Jurkat, Clone E6-1 (cell line): ENCODE measurements around the gene EBF3.

Source experiments
- DNase-seq: peaks from one replicate; pipeline ENCODE4 v3.0.0-alpha.2; 2011; ENCODE audit warnings: low read depth, low spot score
- H3K4me3 ChIP-seq: 2 replicates; pipeline ENCODE4 v1.5.1; 2011; ENCODE audit warnings: mild to moderate bottlenecking, low read length, control low read depth, moderate library complexity

The EBF3 gene

DNA sequence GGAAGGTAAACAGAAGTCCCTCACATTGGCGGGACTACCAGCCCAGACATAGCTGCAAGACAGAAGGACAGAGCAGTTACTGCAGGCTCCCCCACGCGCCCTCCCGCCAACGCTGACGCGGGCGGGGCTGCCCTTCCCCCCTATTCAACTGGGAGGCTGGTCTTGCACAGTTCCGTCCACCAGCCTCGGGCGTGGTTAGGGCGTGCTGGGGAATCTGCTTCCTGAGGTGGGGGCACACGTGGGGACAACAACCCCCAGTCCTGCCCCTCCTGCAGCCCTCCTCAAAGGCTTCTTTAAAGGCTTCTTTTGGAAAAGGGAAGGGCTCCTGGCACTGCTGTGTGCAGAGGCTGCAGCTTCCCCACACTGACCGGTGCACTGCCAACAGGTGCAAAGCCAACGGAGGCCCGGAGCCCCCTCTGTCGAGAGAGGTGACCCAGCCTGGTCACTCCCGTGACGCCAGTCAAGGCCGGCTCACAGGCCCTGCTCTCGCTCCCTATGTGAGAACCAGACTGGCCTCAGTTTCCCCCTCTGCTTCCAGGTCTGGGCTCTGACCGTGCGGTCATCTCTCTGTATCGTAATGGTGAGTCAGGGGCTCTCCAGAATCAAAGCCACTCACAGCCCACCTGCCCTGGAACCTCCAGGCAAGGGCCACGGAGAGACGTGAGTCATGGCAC lies 126.0 kb downstream of the EBF3 start:
- DNase-seq = no peak
- no peak overlapping the region for H3K4me3 ChIP-seq

DNA sequence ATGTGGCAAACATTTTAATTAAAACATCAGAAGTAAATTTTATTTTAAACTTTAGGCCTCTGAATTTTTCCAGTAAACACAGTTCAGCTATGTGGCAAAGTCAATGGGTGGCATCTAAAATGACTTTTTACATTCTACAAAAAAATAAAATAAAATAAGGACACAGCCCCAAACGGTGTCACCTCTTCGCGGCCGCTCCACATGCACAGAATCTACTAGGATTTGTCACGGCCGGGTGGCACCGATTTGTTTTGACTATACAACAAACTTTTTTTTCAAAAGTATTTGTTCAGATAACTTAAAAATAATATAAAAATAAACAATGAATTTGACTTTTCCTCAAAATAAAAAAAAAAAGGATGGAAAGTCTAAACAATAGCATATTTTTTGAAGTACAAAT lies 127.8 kb downstream of the EBF3 start:
- no peak overlapping the region for H3K4me3 ChIP-seq
- DNase-seq = no peak

DNA sequence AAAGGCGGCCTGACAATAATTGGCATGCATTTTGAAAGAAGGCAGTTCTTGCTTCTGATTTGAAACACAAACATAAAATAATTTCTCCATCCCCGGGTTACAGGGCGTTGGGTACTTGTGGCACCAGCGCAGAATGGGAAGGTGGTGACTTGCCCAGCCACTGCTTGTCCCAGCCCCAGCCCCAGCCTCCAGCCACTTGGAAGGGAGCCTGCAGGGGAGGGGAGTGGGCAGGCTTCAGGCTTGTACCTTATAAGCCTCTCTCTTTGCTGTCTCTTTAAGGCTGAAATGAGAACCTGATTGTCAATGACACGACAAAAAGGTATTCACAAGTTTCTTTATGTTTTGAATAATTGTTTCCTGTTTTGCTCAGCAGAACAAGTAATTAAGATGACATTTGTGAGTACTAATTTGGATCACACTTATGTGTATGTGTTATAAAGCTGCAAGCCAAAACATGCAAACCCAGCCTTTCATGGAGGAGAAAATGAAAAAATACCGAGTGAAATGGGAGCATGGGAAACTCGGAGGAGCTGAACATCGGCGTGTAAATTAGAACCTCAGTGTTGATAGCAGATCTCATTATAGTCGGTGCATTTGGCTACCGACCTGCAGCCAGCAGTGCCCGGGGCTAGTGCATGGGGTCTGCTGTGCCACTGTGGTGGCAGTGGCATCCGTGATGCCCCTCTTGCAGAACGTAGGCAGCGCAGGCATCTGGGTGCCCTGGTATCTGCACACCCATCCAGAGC lies 129.9 kb downstream of the EBF3 start:
- no peak for DNase-seq
- no peak overlapping the region for H3K4me3 ChIP-seq

DNA sequence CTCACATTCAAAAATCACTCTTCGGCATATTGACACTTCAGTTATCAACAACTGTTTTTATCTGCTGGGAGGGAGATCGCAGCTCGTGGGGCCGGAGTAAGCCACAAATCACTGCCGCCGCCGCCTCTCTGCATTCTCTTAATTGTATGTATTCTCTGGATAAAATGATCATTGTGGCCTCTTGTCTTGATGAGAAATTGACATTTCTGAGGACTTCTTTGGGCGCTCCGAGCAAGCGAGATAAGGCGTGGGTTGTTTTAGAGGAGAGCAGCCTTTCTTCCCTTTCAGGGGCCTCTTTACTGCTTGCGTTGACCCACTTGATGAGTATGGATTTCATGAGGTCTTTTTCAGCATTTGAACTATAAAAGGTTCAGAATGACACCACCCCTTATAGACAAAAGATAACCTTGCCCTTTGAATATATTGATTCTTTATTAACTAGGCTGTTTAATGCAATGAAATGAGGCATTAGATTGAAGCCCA lies 130.6 kb downstream of the EBF3 start:
- no peak overlapping the region for H3K4me3 ChIP-seq
- no peak for DNase-seq

DNA sequence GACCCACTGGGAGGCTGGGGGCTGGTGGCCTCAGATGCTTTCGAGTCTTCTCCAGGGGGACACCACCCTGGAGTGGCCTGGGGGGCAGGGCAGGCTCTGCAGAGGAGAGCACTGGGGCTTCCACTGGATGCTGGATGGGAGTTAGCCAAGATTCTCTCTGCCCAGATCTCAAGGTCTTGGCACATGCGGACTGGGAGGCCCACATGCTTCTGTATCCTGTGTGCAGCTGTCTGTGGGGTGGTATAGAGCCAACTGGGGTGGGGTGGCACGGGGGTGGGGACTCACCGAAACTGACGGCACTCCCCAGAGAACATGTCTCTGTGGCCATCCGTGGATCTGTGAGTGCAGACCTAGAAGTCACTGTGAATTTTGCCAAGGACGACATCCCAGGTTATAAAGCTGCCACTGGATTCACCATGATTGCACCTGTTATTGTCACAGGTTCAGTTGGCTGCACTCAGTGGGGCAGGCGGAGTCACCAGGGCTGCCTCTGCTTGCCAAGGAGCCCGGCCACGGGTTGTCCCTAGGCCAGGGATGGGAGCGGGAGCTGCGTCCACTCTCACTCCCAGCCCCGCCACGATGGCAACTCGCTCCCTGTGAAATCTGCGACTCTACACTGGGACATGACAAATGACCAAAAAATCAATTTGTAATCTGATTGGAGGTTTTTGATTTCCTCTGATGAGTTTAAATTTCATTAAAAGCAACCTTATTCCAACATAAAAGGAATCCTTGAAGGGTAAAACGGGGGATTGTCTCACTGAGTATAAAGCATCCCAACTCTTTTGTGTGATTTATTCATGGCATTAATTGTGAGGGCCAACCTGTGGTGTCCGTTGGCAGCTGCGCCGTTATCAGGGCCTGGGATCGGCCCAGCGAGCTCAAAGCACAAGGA lies 131.3 kb downstream of the EBF3 start:
- H3K4me3 ChIP-seq = no peak overlapping the region
- no peak for DNase-seq

DNA sequence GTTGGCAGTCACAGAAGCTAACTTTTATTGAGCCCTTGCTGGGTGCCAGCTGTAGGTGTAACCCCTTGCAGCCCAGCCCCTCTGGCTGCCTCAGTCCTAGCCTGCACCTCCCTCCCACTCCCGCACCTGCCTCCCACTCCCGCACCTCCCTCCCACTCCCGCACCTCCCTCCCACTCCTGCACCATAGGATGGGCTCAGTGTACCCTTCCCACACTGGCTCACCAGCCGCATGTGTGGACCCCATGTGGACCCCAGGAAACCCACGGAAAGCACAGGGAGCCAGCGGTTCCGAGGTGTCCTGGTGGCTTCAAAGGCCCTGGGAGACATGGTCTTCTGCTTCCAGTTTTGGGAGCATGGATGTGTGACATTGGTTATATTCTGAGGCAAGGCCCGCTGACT lies 132.9 kb downstream of the EBF3 start:
- no peak overlapping the region for H3K4me3 ChIP-seq
- no peak for DNase-seq

DNA sequence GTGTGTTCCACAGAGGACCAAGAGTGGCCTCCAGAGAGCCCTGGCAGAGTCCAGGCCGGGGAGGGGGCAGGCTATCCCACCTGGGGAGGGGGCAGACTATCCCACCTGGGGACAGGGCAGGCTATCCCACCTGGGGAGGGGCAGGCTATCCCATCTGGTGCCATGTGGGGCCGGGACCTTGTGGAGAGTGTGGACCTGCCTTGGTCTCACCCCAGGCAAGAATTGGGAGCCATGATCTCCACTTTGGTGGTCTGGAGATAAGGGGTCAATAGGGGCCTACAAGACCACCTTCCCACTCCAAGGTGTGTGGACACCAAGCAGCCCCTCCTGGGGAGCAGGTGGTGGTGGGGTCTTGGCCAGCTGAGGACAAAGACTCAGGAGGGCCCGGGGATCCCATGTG lies 138.2 kb downstream of the EBF3 start:
- no peak overlapping the region for H3K4me3 ChIP-seq
- no peak for DNase-seq

DNA sequence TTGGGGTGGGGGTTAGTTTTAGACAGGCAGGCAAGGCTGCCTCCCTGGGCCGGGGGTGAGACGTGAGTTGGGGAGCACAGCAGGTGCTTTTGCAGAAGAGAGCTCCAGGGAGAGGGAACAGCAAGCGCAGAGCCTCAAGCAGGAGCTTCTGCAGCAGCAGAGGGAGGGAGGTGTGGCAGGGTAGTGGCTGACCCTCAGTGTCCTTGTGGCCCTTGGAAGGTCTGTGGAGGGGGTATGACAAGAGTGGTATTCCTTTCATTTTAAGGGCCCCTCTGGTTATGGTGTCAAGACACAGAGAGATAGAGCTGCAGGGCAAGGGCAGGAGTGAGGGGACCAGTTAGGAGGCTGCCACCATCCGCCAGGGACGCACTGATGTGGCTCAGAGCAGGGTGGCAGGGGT lies 138.9 kb downstream of the EBF3 start:
- DNase-seq = no peak
- H3K4me3 ChIP-seq = no peak overlapping the region

DNA sequence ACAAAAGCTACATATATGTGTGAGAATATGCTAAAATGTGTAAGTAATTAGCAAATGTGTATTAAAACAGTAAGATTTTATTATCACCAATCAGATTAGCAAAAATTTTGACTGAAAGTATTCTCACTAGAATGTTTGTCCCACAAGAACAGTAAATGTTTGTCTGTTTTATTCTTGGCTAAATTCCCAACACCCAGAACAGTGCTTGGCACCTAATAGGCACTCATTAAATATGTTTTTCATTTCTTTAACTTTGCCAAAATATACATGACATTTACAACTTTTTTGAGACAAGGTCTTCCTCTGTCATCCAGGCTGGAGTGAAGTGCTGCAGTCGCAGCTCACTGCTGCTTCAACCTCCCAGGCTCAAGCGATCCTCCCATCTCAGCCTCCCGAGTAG lies 143.6 kb downstream of the EBF3 start:
- no peak for DNase-seq
- H3K4me3 ChIP-seq = no peak overlapping the region

DNA sequence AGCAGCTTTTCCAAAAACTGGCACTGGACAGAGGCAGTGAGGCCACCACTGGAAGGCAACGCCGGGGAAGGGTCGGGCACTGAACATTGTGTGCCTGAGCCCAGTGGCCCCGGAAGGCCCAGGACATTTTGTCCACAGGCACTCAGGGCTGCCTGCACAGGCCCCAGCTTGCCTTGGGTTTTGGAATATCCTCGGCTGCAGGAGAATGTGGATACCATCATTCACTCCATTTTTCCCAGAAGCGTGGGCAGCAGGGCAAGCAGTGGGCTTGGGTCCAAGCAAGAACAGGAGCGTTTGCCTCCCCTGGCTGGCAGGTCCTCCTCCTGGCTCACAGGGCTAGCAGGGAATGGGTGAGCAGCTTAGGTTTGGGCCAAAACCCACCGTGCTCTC lies 147.4 kb downstream of the EBF3 start:
- DNase-seq = no peak

DNA sequence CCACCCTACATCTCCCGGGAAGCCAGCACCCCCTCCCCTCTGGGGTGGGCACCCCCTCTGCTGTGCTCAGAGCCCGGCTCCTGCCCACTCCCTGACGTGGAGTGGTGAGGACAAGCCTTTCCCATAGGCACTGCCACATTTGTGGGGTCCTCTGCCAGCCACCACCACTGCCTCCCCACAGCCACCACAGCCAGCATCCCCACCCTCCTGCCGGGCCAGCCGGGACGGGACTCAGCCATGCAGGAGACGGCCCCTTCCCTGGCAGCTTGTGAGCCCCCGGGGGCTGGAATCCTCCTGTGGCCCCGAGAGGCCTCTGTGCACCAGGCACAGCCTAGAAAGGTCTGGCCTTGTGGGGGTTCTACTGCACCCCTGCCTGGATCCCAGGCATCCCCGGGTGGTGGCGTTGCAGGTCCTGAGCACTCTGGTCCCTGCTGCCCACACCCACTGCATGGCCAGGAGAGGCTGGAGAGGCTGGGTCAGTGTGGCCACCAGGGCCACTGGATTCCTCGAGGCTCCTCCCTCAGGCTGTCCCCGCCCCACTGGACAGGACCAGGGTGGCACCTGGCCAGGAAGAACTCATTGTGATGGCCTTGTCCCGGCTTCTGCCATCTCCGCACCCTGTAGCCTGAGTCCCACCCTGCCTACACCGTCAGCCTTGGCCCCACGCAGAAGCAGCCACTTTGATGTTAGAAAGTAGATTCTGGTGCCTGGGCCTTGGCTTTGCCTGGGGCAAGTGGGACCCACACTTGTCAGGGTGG lies 148.0 kb downstream of the EBF3 start:
- no peak for DNase-seq

More for the DNA sequence above, 147.4 kb downstream of the EBF3 start:
- no peak overlapping the region for H3K4me3 ChIP-seq

DNA sequence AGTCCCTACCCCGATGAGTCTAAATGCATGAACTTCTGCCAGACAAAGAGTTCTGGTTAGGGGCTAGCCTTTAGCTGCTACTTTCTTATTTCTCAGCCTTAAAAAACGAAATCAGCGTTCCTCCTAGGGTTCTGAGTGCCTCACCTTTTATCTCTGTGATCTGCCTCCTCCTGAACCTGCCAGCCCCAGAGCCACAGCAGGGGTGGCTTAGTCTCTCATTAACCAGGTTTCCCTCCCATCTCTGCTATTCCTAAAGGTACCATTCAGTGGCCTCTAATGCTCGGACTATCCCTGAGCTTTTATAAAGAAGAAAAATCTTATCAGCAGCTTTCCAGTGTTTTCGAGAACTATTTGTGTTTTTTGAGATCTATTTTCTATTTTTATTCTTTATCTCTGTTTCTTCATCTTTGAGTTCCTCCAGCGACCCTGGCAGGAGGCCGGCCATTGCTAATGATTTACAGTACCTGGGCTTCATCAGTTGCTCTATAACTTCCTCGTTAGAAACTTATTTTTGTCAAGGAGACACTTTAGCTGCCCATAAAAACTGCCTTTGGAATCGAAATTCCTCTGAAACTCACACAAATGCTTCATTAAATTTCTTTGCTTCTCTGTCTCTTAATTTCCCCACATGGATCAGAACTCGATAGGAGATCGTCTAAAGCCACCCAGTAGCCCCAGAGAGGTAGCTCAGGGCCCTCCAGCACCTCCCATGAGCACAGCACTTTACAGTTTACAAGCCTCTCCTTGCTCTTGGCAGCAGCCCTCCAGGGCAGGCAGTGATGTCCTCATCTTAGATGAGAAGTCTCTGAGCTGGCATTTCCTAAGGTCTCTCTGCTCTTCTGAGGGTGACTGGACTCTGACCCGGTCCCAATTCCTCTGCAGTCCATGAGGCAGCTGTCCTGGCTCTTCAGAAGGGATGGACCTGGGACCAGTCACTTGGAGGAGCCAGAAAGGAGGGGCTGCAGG lies 149.1 kb downstream of the EBF3 start:
- H3K4me3 ChIP-seq = no peak overlapping the region
- no peak for DNase-seq

More for the DNA sequence above, 148.0 kb downstream of the EBF3 start:
- H3K4me3 ChIP-seq = no peak overlapping the region

DNA sequence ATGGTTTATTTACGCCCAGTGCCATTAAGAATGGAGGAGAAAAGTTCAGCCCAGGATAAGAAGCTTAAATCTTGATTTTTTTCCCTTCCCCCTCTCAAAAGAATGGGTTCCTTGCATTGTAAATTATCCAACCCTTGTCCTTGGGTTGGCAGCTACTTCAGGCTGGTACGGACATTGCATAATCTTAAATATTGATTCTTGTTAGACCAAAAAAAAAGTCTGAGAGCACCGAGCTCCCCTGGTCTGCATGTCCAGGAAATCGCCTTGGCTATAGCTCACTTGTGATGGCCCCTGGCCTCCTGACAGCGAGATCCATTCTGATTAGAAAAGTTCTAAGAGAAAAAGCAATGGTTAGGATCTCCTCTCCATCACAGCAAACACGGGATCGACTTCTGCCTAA lies 151.7 kb downstream of the EBF3 start:
- no peak overlapping the region for H3K4me3 ChIP-seq
- DNase-seq = no peak

DNA sequence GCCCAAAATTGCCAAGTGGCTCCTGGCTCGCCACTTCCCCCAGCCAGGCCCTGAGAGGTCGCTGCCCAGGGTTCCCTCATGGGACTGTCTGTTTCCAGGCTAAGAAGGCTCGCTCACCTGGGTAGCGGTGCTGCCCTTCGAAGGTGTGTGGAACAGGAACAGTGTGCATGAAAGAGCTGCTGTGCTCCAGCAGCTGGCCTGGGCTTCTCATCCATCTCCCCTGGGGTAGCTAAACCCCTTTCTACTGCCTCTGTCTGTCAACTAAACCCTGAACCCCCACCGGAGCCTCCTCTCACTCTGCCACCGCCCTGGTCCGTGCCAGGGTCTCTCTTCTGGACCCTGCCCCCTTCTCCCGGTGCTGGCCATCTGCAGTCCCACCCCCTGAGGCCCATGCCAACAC lies 152.9 kb downstream of the EBF3 start:
- DNase-seq = no peak
- no peak overlapping the region for H3K4me3 ChIP-seq

DNA sequence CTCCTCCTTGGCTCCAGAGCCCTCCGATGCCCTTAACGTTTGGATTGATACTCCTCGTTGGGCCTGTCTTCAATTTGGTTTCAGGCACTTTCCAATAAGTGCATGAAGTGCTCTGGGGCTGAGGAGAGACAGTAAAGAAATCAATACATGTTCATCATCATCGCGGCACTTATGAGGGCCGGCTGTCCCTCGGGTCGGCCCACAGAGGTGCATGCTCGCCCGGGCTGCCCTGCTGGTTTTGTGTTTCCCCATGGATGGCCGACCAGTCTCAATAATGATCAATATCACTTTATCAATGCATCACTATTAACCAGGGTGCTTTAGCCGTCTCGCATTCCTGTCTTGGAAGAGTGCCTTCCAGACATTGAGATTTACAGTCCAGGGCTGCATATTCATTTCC lies 154.2 kb downstream of the EBF3 start:
- no peak overlapping the region for H3K4me3 ChIP-seq
- no peak for DNase-seq

DNA sequence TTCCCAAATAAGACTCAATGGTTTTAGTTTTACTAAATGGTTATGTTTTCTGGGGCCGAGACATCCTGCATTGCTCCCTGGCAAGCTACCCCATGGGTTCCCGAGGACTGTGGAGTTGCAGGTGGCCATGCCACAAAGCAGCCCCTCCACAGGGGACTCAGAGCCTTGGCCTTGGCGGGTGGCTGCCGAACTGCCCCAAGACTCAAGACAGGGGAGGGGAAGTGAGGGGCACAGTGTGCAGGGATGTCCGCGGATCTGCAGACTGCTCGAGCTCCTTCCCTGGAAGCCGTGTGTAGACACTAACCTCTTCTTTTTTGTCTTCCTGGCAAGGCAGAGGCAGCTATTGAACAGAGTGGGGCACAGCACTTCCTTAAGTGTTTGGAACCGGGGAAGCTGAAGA lies 154.6 kb downstream of the EBF3 start:
- no peak overlapping the region for H3K4me3 ChIP-seq
- no peak for DNase-seq

DNA sequence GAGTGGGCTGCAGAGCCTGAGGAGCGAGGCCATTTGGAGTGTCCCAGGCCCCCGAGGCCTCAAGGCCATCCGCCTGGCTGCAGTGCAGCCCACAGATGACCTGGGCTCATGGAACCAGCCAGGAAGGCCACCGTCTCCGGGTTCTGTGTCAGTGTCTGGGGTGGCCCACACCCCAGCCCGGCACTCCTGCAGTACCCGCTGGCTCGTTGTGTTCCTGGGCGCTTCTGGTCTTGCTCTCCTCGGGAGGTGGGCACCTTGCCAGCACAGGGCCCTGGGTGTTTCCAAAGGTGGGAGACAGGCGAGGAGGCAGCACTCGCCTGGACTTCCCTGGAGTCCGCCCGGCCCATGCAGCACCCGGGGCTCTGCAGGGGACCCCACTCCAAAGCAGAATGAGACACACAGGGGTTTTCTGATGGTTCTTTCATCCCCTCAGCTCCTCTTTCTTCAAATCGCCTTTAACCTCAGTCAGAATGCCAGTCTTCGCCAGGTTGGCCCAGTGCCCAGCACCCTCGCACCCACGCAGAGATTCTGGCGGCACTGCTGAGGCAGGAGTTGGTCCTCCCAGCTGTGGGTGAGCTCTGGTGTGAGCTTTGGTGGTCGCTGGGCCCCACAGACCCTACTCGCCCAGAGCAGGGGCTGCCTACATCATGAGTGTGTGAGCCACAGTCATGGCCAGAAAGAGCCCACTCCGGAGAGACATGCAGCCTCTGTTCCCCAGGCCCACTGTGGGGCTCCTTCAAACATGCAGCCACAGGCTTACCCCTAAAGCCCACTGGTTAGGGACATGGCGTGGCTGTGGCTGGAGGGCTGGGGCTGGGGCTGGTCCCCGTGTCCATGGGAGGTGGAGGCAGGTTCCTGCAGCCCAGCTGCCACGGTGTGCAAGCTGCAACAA lies 155.7 kb downstream of the EBF3 start:
- DNase-seq = no peak
- H3K4me3 ChIP-seq = no peak overlapping the region
